ENCODE results near the gene ZNF354C.

The ZNF354C gene

GRCh38 chr5:179127136-179128040 lies 67.2 kb downstream of the ZNF354C start:
- no peak for DNase-seq (ENCODE audit: low read depth in 2 of 3, low spot score in 2 of 3)

- DNase-seq (ENCODE audit: low read depth in 2 of 3, low spot score in 2 of 3) = no peak
These were observed 67.8 kb downstream of the ZNF354C start for GRCh38 chr5:179128041-179128365.

GRCh38 chr5:179128976-179129375 lies 68.8 kb downstream of the ZNF354C start:
- DNase-seq (ENCODE audit: low read depth in 2 of 3, low spot score in 2 of 3) = no peak

- no peak for DNase-seq (ENCODE audit: low read depth in 2 of 3, low spot score in 2 of 3)
These were observed 69.5 kb downstream of the ZNF354C start for GRCh38 chr5:179129607-179130071.

GRCh38 chr5:179130101-179130681 lies 70.0 kb downstream of the ZNF354C start:
- no peak for DNase-seq (ENCODE audit: low read depth in 2 of 3, low spot score in 2 of 3)

- no peak for DNase-seq (ENCODE audit: low read depth in 2 of 3, low spot score in 2 of 3)
These were observed 71.2 kb downstream of the ZNF354C start for GRCh38 chr5:179131321-179131835.

GRCh38 chr5:179131886-179132585 lies 71.9 kb downstream of the ZNF354C start:
- DNase-seq (ENCODE audit: low read depth in 2 of 3, low spot score in 2 of 3) = no peak

- no peak for DNase-seq (ENCODE audit: low read depth in 2 of 3, low spot score in 2 of 3)
These were observed 72.6 kb downstream of the ZNF354C start for GRCh38 chr5:179132586-179133355.

Measured in activated CD8-positive, alpha-beta memory T cell treated with anti-CD3 and anti-CD28 coated beads for 48 hours (primary cell).